ENCODE results near the gene TUBG1.

DNA sequence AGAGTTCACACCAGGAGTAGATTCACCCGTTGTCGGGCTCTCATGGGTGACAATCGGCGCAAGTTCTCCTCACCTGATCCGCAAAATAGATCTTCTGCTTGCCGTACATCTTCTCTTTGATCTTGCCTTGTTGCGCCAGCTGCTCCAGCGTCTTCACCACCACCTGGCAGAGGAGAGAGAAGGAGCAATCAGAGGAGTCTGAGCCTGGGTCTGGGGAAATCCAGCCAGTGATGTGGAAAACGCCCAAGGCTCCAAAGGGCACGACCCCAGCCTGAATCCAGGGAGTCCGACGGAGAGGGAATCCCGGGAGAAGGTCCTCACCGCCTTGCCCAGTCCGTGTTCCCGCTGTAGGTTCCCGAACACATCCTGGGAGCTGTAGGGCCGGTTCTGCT lies 32.3 kb upstream of the TUBG1 start:
- TF ChIP-seq POLR2A (IDR thresholded peaks at IDR 0.05) (no peak), POLR2AphosphoS5 (IDR thresholded peaks at IDR 0.05) (no peak)
- TF ChIP-seq, protein P1, sequence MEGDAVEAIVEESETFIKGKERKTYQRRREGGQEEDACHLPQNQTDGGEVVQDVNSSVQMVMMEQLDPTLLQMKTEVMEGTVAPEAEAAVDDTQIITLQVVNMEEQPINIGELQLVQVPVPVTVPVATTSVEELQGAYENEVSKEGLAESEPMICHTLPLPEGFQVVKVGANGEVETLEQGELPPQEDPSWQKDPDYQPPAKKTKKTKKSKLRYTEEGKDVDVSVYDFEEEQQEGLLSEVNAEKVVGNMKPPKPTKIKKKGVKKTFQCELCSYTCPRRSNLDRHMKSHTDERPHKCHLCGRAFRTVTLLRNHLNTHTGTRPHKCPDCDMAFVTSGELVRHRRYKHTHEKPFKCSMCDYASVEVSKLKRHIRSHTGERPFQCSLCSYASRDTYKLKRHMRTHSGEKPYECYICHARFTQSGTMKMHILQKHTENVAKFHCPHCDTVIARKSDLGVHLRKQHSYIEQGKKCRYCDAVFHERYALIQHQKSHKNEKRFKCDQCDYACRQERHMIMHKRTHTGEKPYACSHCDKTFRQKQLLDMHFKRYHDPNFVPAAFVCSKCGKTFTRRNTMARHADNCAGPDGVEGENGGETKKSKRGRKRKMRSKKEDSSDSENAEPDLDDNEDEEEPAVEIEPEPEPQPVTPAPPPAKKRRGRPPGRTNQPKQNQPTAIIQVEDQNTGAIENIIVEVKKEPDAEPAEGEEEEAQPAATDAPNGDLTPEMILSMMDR (IDR thresholded peaks at IDR 0.05) = no peak

All from upper lobe of left lung (tissue), 4 donors.